ENCODE results near the gene CHRNA4. TPM values are rescaled to one million over a fixed set of nuclear protein-coding genes. Genes with fewer than 3 reads are reported as not detected.
"Not testable (repeated sequence)": the region's sequence is repeated elsewhere in the genome, so short reads cannot be mapped to it uniquely, and the experiment has no call there.

CHRNA4 gene
- total RNA-seq, 1 donor from 2014 or later: 0.38 TPM

DNA sequence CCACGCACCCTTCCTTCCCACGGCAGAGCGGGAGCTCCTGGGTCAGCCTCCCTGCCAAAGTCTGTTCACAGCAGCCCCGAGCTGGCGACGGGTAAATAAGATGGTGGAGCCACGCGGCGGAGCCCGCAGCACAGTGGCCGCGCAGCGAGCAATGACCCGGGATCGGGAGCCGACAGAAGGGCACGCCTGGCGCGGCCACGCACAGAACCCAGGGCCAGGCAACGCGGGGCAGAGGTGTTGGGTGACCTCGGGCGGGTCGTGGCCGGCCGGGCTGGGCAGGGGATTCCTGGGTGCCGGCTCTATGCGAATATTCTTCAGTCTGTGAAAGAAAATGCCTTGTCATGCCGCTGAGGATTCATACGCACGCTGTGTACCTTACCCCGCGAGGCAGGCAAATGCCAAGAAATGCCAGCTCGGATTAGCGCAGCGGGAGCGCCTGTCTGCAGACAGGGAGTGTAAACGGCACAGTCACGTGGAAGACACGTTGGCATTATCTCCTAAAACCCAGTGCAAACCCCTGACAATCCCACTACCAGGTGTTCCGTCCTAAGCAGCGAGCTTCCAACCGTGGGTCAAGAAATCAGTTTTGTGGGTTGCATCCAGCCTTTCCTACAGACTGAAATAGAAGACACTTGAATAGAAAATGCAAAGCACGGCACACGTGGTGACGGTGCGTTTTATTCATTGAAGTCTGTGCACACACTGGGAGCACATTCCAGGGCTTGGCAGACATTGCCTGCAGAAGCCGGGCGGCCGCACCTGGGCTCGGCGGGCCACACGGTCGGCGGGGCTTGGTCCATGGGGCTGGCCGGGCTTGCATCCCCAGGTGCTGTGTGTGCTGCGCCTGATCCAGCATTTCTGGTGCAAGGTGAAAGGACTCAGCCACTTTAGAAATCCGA, 18.3 kb downstream of the CHRNA4 start:
- intact Hi-C loops (cut with micrococcal nuclease): no loop called here
- H3K4me3 ChIP-seq: no peak overlapping the region
- TF ChIP-seq CTCF (IDR thresholded peaks at IDR 0.05; ENCODE audit: borderline replicate concordance): no peak
- H3K36me3 ChIP-seq: no peaks in the 10 kb centered on the region
- H3K9me3 ChIP-seq (replicated peaks): peaks cover 5% of the 10 kb centered on the region
- H3K4me1 ChIP-seq: peaks cover 29% of the 10 kb centered on the region
- no peak overlapping the region for H3K27ac ChIP-seq (replicated peaks)
- H3K27me3 ChIP-seq (ENCODE audit: low read depth): peaks cover 52% of the 10 kb centered on the region
- no peak for DNase-seq

GRCh38 chr20:63340158-63340688, 20.9 kb downstream of the CHRNA4 start:
- peaks cover 11% of the 10 kb centered on the region for H3K4me1 ChIP-seq
- H3K36me3 ChIP-seq; DNase-seq; H3K27ac ChIP-seq (replicated peaks); intact Hi-C loops (cut with micrococcal nuclease); H3K9me3 ChIP-seq (replicated peaks); H3K4me3 ChIP-seq: not testable (repeated sequence)
- H3K27me3 ChIP-seq (ENCODE audit: low read depth): peaks cover 54% of the 10 kb centered on the region

- intact Hi-C loops (cut with micrococcal nuclease); H3K4me1 ChIP-seq: not testable (repeated sequence)
- peaks cover 56% of the 10 kb centered on the region for H3K27me3 ChIP-seq (ENCODE audit: low read depth)
Observed at GRCh38 chr20:63339154-63340094, 21.7 kb downstream of the CHRNA4 start.

GRCh38 chr20:63337786-63338420, 23.2 kb downstream of the CHRNA4 start:
- no peaks in the 10 kb centered on the region for H3K4me1 ChIP-seq
- DNase-seq: no peak
- H3K9me3 ChIP-seq (replicated peaks): peaks cover 5% of the 10 kb centered on the region
- H3K4me3 ChIP-seq: no peak overlapping the region
- no peak overlapping the region for H3K27ac ChIP-seq (replicated peaks)
- intact Hi-C loops (cut with micrococcal nuclease): no loop called here
- no peak for TF ChIP-seq CTCF (IDR thresholded peaks at IDR 0.05; ENCODE audit: borderline replicate concordance)
- H3K36me3 ChIP-seq: no peaks in the 10 kb centered on the region
- peaks cover 65% of the 10 kb centered on the region for H3K27me3 ChIP-seq (ENCODE audit: low read depth)

More at GRCh38 chr20:63339154-63340094, 21.7 kb downstream of the CHRNA4 start:
- H3K27ac ChIP-seq (replicated peaks); DNase-seq; H3K36me3 ChIP-seq; H3K9me3 ChIP-seq (replicated peaks); H3K4me3 ChIP-seq: not testable (repeated sequence)

DNA sequence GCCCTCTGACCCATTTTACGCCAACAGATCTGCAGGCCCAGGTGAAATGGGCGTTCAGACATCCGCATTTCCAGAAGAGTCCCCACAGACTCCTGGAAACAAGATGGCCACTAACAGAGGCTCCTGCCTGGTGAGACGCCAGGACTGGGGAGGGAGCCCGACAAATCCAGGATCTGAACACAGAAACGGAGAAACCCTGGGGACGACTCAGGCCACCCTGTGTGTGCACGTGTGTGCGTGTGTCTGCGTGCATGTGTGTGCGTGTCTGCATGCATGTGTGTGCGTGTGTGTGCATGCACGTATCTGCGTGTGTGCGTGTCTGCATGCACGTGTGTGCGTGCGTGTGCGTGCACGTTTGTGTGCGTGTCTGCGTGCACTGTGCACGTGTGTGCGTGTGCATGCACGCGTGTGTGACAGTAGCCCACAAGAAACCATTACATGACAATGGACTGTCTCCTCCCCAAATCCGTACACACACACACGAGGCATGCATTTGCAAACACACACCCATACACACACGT, 24.9 kb downstream of the CHRNA4 start:
- Histone ChIP-seq H3K27ac (replicated peaks) (no peak overlapping the region), H3K27me3 (ENCODE audit: low read depth) (peaks cover 76% of the 10 kb centered on the region), H3K4me3 (no peak overlapping the region), H3K4me1 (no peaks in the 10 kb centered on the region), H3K9me3 (replicated peaks) (peaks cover 10% of the 10 kb centered on the region), H3K36me3 (no peaks in the 10 kb centered on the region)
- intact Hi-C loops (cut with micrococcal nuclease): no loop called here
- no peak for TF ChIP-seq CTCF (IDR thresholded peaks at IDR 0.05; ENCODE audit: borderline replicate concordance)
- DNase-seq: no peak

- TF ChIP-seq CTCF (IDR thresholded peaks at IDR 0.05; ENCODE audit: borderline replicate concordance): no peak
- no peak overlapping the region for H3K27ac ChIP-seq (replicated peaks)
- no peak for DNase-seq
- H3K27me3 ChIP-seq (ENCODE audit: low read depth): peaks cover 82% of the 10 kb centered on the region
- no peaks in the 10 kb centered on the region for H3K36me3 ChIP-seq
- no peak overlapping the region for H3K4me3 ChIP-seq
- intact Hi-C loops (cut with micrococcal nuclease): no loop called here
- H3K9me3 ChIP-seq (replicated peaks): peaks cover 10% of the 10 kb centered on the region
- no peaks in the 10 kb centered on the region for H3K4me1 ChIP-seq
Observed at GRCh38 chr20:63335711-63336110, 25.4 kb downstream of the CHRNA4 start.

DNA sequence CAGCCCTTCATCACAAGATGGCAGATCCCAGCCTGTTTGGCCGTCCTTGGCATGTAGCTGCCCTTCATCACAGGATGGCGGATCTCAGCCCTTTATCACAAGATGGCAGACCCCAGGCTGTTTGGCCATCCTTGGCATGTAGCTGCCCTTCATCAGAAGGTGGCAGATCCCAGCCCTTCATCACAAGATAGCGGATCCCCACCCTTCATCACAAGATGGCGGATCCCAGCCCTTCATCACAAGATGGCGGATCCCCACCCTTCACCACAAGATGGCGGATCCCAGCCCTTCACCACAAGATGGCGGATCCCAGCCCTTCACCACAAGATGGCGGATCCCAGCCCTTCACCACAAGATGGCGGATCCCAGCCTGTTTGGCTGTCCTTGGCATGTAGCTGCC, 26.1 kb downstream of the CHRNA4 start:
- H3K9me3 ChIP-seq (replicated peaks); intact Hi-C loops (cut with micrococcal nuclease); H3K4me3 ChIP-seq; H3K36me3 ChIP-seq; H3K27ac ChIP-seq (replicated peaks); DNase-seq; H3K4me1 ChIP-seq: not testable (repeated sequence)
- H3K27me3 ChIP-seq (ENCODE audit: low read depth): peaks cover 89% of the 10 kb centered on the region
